ENCODE measurements around the gene TDP1.

GRCh38 chr14:90050271-90050670, 94.5 kb downstream of the TDP1 start:
- TF ChIP-seq CTCF (IDR thresholded peaks at IDR 0.05; ENCODE audit: insufficient read depth, low read length): no peak
- TF ChIP-seq, protein P1, sequence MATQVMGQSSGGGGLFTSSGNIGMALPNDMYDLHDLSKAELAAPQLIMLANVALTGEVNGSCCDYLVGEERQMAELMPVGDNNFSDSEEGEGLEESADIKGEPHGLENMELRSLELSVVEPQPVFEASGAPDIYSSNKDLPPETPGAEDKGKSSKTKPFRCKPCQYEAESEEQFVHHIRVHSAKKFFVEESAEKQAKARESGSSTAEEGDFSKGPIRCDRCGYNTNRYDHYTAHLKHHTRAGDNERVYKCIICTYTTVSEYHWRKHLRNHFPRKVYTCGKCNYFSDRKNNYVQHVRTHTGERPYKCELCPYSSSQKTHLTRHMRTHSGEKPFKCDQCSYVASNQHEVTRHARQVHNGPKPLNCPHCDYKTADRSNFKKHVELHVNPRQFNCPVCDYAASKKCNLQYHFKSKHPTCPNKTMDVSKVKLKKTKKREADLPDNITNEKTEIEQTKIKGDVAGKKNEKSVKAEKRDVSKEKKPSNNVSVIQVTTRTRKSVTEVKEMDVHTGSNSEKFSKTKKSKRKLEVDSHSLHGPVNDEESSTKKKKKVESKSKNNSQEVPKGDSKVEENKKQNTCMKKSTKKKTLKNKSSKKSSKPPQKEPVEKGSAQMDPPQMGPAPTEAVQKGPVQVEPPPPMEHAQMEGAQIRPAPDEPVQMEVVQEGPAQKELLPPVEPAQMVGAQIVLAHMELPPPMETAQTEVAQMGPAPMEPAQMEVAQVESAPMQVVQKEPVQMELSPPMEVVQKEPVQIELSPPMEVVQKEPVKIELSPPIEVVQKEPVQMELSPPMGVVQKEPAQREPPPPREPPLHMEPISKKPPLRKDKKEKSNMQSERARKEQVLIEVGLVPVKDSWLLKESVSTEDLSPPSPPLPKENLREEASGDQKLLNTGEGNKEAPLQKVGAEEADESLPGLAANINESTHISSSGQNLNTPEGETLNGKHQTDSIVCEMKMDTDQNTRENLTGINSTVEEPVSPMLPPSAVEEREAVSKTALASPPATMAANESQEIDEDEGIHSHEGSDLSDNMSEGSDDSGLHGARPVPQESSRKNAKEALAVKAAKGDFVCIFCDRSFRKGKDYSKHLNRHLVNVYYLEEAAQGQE (IDR thresholded peaks at IDR 0.05; ENCODE audit: insufficient replicate concordance, low read depth): no peak
- TF ChIP-seq POLR2AphosphoS5 (IDR thresholded peaks at IDR 0.05; ENCODE audit: low read depth): no peak
- TF ChIP-seq SPI1 (IDR thresholded peaks at IDR 0.05; ENCODE audit: borderline replicate concordance, low read depth): no peak
- TF ChIP-seq GABPA (IDR thresholded peaks at IDR 0.05; ENCODE audit: low read depth): no peak

Data from HL-60 (cell line).